Fibroblast of lung (primary cell): ENCODE measurements around the gene NEK7.

Source experiments
- EZH2 ChIP-seq: IDR thresholded peaks from 2 replicates; pipeline ENCODE4 v1.5.1; 2012; ENCODE audit warnings: low read length, control low read depth, mild to moderate bottlenecking; ENCODE audit errors: missing control alignments
- TF ChIP-seq, protein P1 (sequence below), 2 donors: IDR thresholded peaks in 1 of 2; conservative IDR thresholded peaks in 1 of 2; 1 replicate in 1 of 2; 2 replicates in 1 of 2; pipeline ENCODE4 v1.5.1; 2011 to 2012; ENCODE audit warnings: low read length in 2 of 2, control low read depth in 1 of 2, inconsistent platforms in 1 of 2, low read depth in 1 of 2, mild to moderate bottlenecking in 1 of 2

DNA sequence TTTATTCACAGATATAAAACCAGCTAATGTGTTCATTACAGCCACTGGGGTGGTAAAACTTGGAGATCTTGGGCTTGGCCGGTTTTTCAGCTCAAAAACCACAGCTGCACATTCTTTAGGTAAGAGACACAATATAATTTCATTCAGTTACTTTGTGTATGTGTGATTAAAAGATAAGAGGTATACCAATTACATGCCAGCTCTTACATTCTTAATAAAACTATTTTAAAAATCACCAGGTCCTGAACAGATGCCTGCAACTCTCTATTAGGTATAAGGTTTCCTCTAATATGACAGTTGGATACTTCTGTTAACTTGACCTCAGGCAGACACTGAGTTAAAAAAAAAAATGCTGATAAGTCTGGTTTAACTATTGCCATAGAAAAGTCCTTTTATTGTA lies 122.1 kb downstream of the NEK7 start:
- no peak for TF ChIP-seq EZH2
- TF ChIP-seq, protein P1, sequence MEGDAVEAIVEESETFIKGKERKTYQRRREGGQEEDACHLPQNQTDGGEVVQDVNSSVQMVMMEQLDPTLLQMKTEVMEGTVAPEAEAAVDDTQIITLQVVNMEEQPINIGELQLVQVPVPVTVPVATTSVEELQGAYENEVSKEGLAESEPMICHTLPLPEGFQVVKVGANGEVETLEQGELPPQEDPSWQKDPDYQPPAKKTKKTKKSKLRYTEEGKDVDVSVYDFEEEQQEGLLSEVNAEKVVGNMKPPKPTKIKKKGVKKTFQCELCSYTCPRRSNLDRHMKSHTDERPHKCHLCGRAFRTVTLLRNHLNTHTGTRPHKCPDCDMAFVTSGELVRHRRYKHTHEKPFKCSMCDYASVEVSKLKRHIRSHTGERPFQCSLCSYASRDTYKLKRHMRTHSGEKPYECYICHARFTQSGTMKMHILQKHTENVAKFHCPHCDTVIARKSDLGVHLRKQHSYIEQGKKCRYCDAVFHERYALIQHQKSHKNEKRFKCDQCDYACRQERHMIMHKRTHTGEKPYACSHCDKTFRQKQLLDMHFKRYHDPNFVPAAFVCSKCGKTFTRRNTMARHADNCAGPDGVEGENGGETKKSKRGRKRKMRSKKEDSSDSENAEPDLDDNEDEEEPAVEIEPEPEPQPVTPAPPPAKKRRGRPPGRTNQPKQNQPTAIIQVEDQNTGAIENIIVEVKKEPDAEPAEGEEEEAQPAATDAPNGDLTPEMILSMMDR (conservative IDR thresholded peaks at IDR 0.05 in 1 of 2, IDR thresholded peaks at IDR 0.05 in 1 of 2; ENCODE audit: low read depth in 1 of 2, low read length in 2 of 2): no peak
